ENCODE results near the gene CYP4F11. TPM values are rescaled to one million over a fixed set of nuclear protein-coding genes. Genes with fewer than 3 reads are reported as not detected.
"Not testable (repeated sequence)": the region's sequence is repeated elsewhere in the genome, so short reads cannot be mapped to it uniquely, and the experiment has no call there.

CYP4F11 gene
- total RNA-seq, 2 experiments from 2014 or later = not detected

- DNase-seq (no peak), ATAC-seq (no peak)
- Mint-ChIP-seq H3K4me1 (ENCODE audit: low read depth) (no peaks in the 10 kb centered on the region), H3K27ac (no peak overlapping the region), H3K36me3 (ENCODE audit: low read depth) (peaks cover 3% of the 10 kb centered on the region), H3K9me3 (ENCODE audit: insufficient read depth) (peaks cover 8% of the 10 kb centered on the region), H3K4me3 (no peak overlapping the region), H3K27me3 (ENCODE audit: low read depth) (peaks cover 33% of the 10 kb centered on the region)
- ChIA-PET CTCF (no interaction called here), POLR2A (no interaction called here)
Measured at GRCh38 chr19:15945301-15945700, 11.0 kb upstream of the CYP4F11 start.

- peaks cover 8% of the 10 kb centered on the region for H3K9me3 Mint-ChIP-seq (ENCODE audit: insufficient read depth)
- peaks cover 32% of the 10 kb centered on the region for H3K27me3 Mint-ChIP-seq (ENCODE audit: low read depth)
- H3K4me3 Mint-ChIP-seq = no peak overlapping the region
Measured at GRCh38 chr19:15944401-15944800, 10.1 kb upstream of the CYP4F11 start.

GRCh38 chr19:15937771-15938170 is 3.4 kb upstream of the CYP4F11 start:
- DNase-seq = no peak
- no peak overlapping the region for H3K4me3 Mint-ChIP-seq
- peaks cover 23% of the 10 kb centered on the region for H3K27me3 Mint-ChIP-seq (ENCODE audit: low read depth)
- H3K4me1 Mint-ChIP-seq (ENCODE audit: low read depth) = no peaks in the 10 kb centered on the region
- POLR2A ChIA-PET = no interaction called here
- no peaks in the 10 kb centered on the region for H3K9me3 Mint-ChIP-seq (ENCODE audit: insufficient read depth)
- H3K36me3 Mint-ChIP-seq (ENCODE audit: low read depth) = peaks cover 2% of the 10 kb centered on the region
- CTCF ChIA-PET = no interaction called here
- H3K27ac Mint-ChIP-seq = no peak overlapping the region
- ATAC-seq = no peak

More at GRCh38 chr19:15944401-15944800, 10.1 kb upstream of the CYP4F11 start:
- ATAC-seq = no peak
- Mint-ChIP-seq H3K4me1 (ENCODE audit: low read depth) (no peaks in the 10 kb centered on the region), H3K36me3 (ENCODE audit: low read depth) (peaks cover 3% of the 10 kb centered on the region), H3K27ac (no peak overlapping the region)
- DNase-seq = no peak
- CTCF ChIA-PET = no interaction called here
- POLR2A ChIA-PET = no interaction called here

GRCh38 chr19:15936950-15937349 is 2.6 kb upstream of the CYP4F11 start:
- ChIA-PET CTCF (no interaction called here), POLR2A (no interaction called here)
- no peaks in the 10 kb centered on the region for H3K9me3 Mint-ChIP-seq (ENCODE audit: insufficient read depth)
- H3K4me1 Mint-ChIP-seq (ENCODE audit: low read depth) = no peaks in the 10 kb centered on the region
- no peak overlapping the region for H3K27ac Mint-ChIP-seq
- DNase-seq (no peak), ATAC-seq (no peak)
- H3K36me3 Mint-ChIP-seq (ENCODE audit: low read depth) = peaks cover 2% of the 10 kb centered on the region
- H3K4me3 Mint-ChIP-seq = no peak overlapping the region
- H3K27me3 Mint-ChIP-seq (ENCODE audit: low read depth) = peaks cover 19% of the 10 kb centered on the region

- no peaks in the 10 kb centered on the region for H3K4me1 Mint-ChIP-seq (ENCODE audit: low read depth)
- ATAC-seq = no peak
Measured at GRCh38 chr19:15936173-15936572, 1.8 kb upstream of the CYP4F11 start.

GRCh38 chr19:15935167-15935702 is 906 bp upstream of the CYP4F11 start:
- POLR2A ChIA-PET = no interaction called here
- H3K4me3 Mint-ChIP-seq = no peak overlapping the region
- DNase-seq = no peak
- CTCF ChIA-PET = no interaction called here
- no peaks in the 10 kb centered on the region for H3K9me3 Mint-ChIP-seq (ENCODE audit: insufficient read depth)
- peaks cover 20% of the 10 kb centered on the region for H3K27me3 Mint-ChIP-seq (ENCODE audit: low read depth)
- H3K36me3 Mint-ChIP-seq (ENCODE audit: low read depth) = peaks cover 2% of the 10 kb centered on the region
- no peaks in the 10 kb centered on the region for H3K4me1 Mint-ChIP-seq (ENCODE audit: low read depth)
- no peak overlapping the region for H3K27ac Mint-ChIP-seq
- no peak for ATAC-seq

More at GRCh38 chr19:15936173-15936572, 1.8 kb upstream of the CYP4F11 start:
- ChIA-PET CTCF (no interaction called here), POLR2A (no interaction called here)
- H3K9me3 Mint-ChIP-seq (ENCODE audit: insufficient read depth) = no peaks in the 10 kb centered on the region
- peaks cover 2% of the 10 kb centered on the region for H3K36me3 Mint-ChIP-seq (ENCODE audit: low read depth)
- no peak overlapping the region for H3K27ac Mint-ChIP-seq
- H3K27me3 Mint-ChIP-seq (ENCODE audit: low read depth) = peaks cover 20% of the 10 kb centered on the region
- no peak for DNase-seq
- no peak overlapping the region for H3K4me3 Mint-ChIP-seq

GRCh38 chr19:15933761-15934331 is 483 bp downstream of the CYP4F11 start:
- CTCF ChIA-PET; H3K4me1 Mint-ChIP-seq (ENCODE audit: low read depth); H3K36me3 Mint-ChIP-seq (ENCODE audit: low read depth); H3K9me3 Mint-ChIP-seq (ENCODE audit: insufficient read depth); H3K27ac Mint-ChIP-seq; H3K4me3 Mint-ChIP-seq; ATAC-seq; POLR2A ChIA-PET; DNase-seq: not testable (repeated sequence)
- H3K27me3 Mint-ChIP-seq (ENCODE audit: low read depth) = peaks cover 21% of the 10 kb centered on the region

GRCh38 chr19:15928321-15928720 is 6.0 kb downstream of the CYP4F11 start:
- peaks cover 16% of the 10 kb centered on the region for H3K27me3 Mint-ChIP-seq (ENCODE audit: low read depth)
- no peaks in the 10 kb centered on the region for H3K36me3 Mint-ChIP-seq (ENCODE audit: low read depth)
- no peaks in the 10 kb centered on the region for H3K4me1 Mint-ChIP-seq (ENCODE audit: low read depth)
- ATAC-seq (no peak), DNase-seq (no peak)
- no peaks in the 10 kb centered on the region for H3K9me3 Mint-ChIP-seq (ENCODE audit: insufficient read depth)
- CTCF ChIA-PET = no interaction called here
- H3K4me3 Mint-ChIP-seq = no peak overlapping the region
- POLR2A ChIA-PET = no interaction called here
- H3K27ac Mint-ChIP-seq = no peak overlapping the region

GRCh38 chr19:15926484-15926883 is 7.8 kb downstream of the CYP4F11 start:
- H3K36me3 Mint-ChIP-seq (ENCODE audit: low read depth) = no peaks in the 10 kb centered on the region
- no peak overlapping the region for H3K4me3 Mint-ChIP-seq
- ATAC-seq (no peak), DNase-seq (no peak)
- peaks cover 21% of the 10 kb centered on the region for H3K27me3 Mint-ChIP-seq (ENCODE audit: low read depth)
- H3K27ac Mint-ChIP-seq = no peak overlapping the region
- H3K9me3 Mint-ChIP-seq (ENCODE audit: insufficient read depth) = no peaks in the 10 kb centered on the region
- no peaks in the 10 kb centered on the region for H3K4me1 Mint-ChIP-seq (ENCODE audit: low read depth)
- ChIA-PET CTCF (no interaction called here), POLR2A (no interaction called here)

- Mint-ChIP-seq H3K27ac (no peak overlapping the region), H3K27me3 (ENCODE audit: low read depth) (peaks cover 23% of the 10 kb centered on the region), H3K4me1 (ENCODE audit: low read depth) (no peaks in the 10 kb centered on the region), H3K9me3 (ENCODE audit: insufficient read depth) (no peaks in the 10 kb centered on the region), H3K36me3 (ENCODE audit: low read depth) (no peaks in the 10 kb centered on the region), H3K4me3 (no peak overlapping the region)
- no peak for ATAC-seq
- no peak for DNase-seq
- ChIA-PET CTCF (interaction anchor here (0.6 kb wide), 1 partner anchor 68 kb away, joined by 3 read pairs; no protein-coding TSS in a partner anchor), POLR2A (no interaction called here)
Measured at GRCh38 chr19:15923702-15924101, 10.6 kb downstream of the CYP4F11 start.

GRCh38 chr19:15922021-15922420 is 12.3 kb downstream of the CYP4F11 start:
- POLR2A ChIA-PET = no interaction called here
- no peak for DNase-seq
- Mint-ChIP-seq H3K4me1 (ENCODE audit: low read depth) (no peaks in the 10 kb centered on the region), H3K27me3 (ENCODE audit: low read depth) (peaks cover 29% of the 10 kb centered on the region), H3K27ac (no peak overlapping the region), H3K4me3 (no peak overlapping the region), H3K9me3 (ENCODE audit: insufficient read depth) (no peaks in the 10 kb centered on the region), H3K36me3 (ENCODE audit: low read depth) (no peaks in the 10 kb centered on the region)
- CTCF ChIA-PET = no interaction called here
- no peak for ATAC-seq

- Mint-ChIP-seq H3K4me1 (ENCODE audit: low read depth) (no peaks in the 10 kb centered on the region), H3K36me3 (ENCODE audit: low read depth) (no peaks in the 10 kb centered on the region), H3K9me3 (ENCODE audit: insufficient read depth) (peaks cover 14% of the 10 kb centered on the region), H3K4me3 (no peak overlapping the region), H3K27ac (no peak overlapping the region), H3K27me3 (ENCODE audit: low read depth) (peaks cover 38% of the 10 kb centered on the region)
- DNase-seq = no peak
- ChIA-PET POLR2A (no interaction called here), CTCF (no interaction called here)
- no peak for ATAC-seq
Measured at GRCh38 chr19:15919243-15919642, 15.1 kb downstream of the CYP4F11 start.

GRCh38 chr19:15915109-15915508 is 19.2 kb downstream of the CYP4F11 start:
- Mint-ChIP-seq H3K27me3 (ENCODE audit: low read depth) (peaks cover 47% of the 10 kb centered on the region), H3K4me3 (no peak overlapping the region), H3K27ac (no peak overlapping the region), H3K9me3 (ENCODE audit: insufficient read depth) (peaks cover 14% of the 10 kb centered on the region), H3K36me3 (ENCODE audit: low read depth) (no peaks in the 10 kb centered on the region), H3K4me1 (ENCODE audit: low read depth) (no peaks in the 10 kb centered on the region)
- POLR2A ChIA-PET = no interaction called here
- no peak for ATAC-seq
- CTCF ChIA-PET = no interaction called here
- no peak for DNase-seq

Data from activated CD8-positive, alpha-beta T cell treated with anti-CD3 and anti-CD28 coated beads, Interleukin-2, amount 10 ng/mL, durations not matched to agents 7 days and 5 days (primary cell).